Endothelial cell of hepatic sinusoid (primary cell): Measurements from ENCODE around the gene NPDC1.
"Not testable (repeated sequence)": the region's sequence is repeated elsewhere in the genome, so short reads cannot be mapped to it uniquely, and the experiment has no call there.

Experiments used
- in situ Hi-C: cut with HindIII; loops from 2 replicates; pipeline ENCODE4 v1.10.0; 2017; ENCODE audit warnings: low sequenced_read_pairs

Gene NPDC1

GRCh38 chr9:137042751-137043727 lies 2.9 kb downstream of the NPDC1 start:
- in situ Hi-C loops, result no loop called here

- in situ Hi-C loops, result no loop called here
These were observed 4.9 kb downstream of the NPDC1 start for GRCh38 chr9:137041124-137041523.

- in situ Hi-C loops, result no loop called here
These were observed 5.4 kb downstream of the NPDC1 start for GRCh38 chr9:137040568-137040967.

GRCh38 chr9:137039611-137040366 lies 6.2 kb downstream of the NPDC1 start:
- in situ Hi-C loops, result no loop called here

- in situ Hi-C loops, result no loop called here
These were observed 7.1 kb downstream of the NPDC1 start for GRCh38 chr9:137038916-137039315.

- in situ Hi-C loops, result no loop called here
These were observed 8.5 kb downstream of the NPDC1 start for GRCh38 chr9:137037483-137037882.

- in situ Hi-C loops, result no loop called here
These were observed 8.9 kb downstream of the NPDC1 start for GRCh38 chr9:137037035-137037434.

GRCh38 chr9:137035937-137036336 lies 10.0 kb downstream of the NPDC1 start:
- in situ Hi-C loops, result no loop called here

GRCh38 chr9:137035507-137035834 lies 10.5 kb downstream of the NPDC1 start:
- in situ Hi-C loops, result no loop called here

- in situ Hi-C loops, result no loop called here
These were observed 11.1 kb downstream of the NPDC1 start for GRCh38 chr9:137034709-137035506.

- in situ Hi-C loops, result no loop called here
These were observed 11.8 kb downstream of the NPDC1 start for GRCh38 chr9:137034039-137034708.

- in situ Hi-C loops, result not testable (repeated sequence)
These were observed 12.5 kb downstream of the NPDC1 start for GRCh38 chr9:137033481-137033880.

- in situ Hi-C loops, result no loop called here
These were observed 13.1 kb downstream of the NPDC1 start for GRCh38 chr9:137032858-137033257.

- in situ Hi-C loops, result no loop called here
These were observed 13.9 kb downstream of the NPDC1 start, which contains the start of gene FUT7 for GRCh38 chr9:137031904-137032640. Gene FUT7 (minus strand): TSS chr9:137032088. CDS start chr9:137031991, 97 bp downstream.

- in situ Hi-C loops, result no loop called here
These were observed 15.1 kb downstream of the NPDC1 start for GRCh38 chr9:137030538-137031527.

GRCh38 chr9:137030006-137030405 lies 16.0 kb downstream of the NPDC1 start:
- in situ Hi-C loops, result no loop called here

- in situ Hi-C loops, result loop anchor here (5.0 kb wide), 4 partner anchors 57 to 247 kb away; partner anchors contain the start of gene C8G
These were observed 16.7 kb downstream of the NPDC1 start for GRCh38 chr9:137029058-137029936.
